ENCODE results near the gene SCN3B.

- TF ChIP-seq, protein P1, sequence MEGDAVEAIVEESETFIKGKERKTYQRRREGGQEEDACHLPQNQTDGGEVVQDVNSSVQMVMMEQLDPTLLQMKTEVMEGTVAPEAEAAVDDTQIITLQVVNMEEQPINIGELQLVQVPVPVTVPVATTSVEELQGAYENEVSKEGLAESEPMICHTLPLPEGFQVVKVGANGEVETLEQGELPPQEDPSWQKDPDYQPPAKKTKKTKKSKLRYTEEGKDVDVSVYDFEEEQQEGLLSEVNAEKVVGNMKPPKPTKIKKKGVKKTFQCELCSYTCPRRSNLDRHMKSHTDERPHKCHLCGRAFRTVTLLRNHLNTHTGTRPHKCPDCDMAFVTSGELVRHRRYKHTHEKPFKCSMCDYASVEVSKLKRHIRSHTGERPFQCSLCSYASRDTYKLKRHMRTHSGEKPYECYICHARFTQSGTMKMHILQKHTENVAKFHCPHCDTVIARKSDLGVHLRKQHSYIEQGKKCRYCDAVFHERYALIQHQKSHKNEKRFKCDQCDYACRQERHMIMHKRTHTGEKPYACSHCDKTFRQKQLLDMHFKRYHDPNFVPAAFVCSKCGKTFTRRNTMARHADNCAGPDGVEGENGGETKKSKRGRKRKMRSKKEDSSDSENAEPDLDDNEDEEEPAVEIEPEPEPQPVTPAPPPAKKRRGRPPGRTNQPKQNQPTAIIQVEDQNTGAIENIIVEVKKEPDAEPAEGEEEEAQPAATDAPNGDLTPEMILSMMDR (conservative IDR thresholded peaks at IDR 0.05 in 1 of 2, IDR thresholded peaks at IDR 0.05 in 1 of 2; ENCODE audit: low read depth in 1 of 2, low read length in 2 of 2) = no peak
- TF ChIP-seq EZH2 (IDR thresholded peaks at IDR 0.05; ENCODE audit: low read length, missing control alignments) = no peak
These were observed 69.2 kb downstream of the SCN3B start for GRCh38 chr11:123585206-123585605.
